Activated CD4-positive, CD25-positive, alpha-beta regulatory T cell treated with anti-CD3 and anti-CD28 coated beads, Interleukin-2, amount 50 U/mL, for 72 hours (primary cell): ENCODE measurements around the gene UBE2S.
"Not testable (repeated sequence)": the region's sequence is repeated elsewhere in the genome, so short reads cannot be mapped to it uniquely, and the experiment has no call there.

Experiments used
- DNase-seq: peaks from one replicate; pipeline ENCODE4 v3.0.0; 2021

Gene UBE2S

GRCh38 chr19:55407550-55407799, at the start of gene UBE2S:
UBE2S (minus strand) TSS chr19:55407788; CDS start chr19:55407589, 199 bp downstream.
- not testable (repeated sequence) for DNase-seq

- DNase-seq: no peak
Measured at GRCh38 chr19:55456347-55456746, 48.8 kb upstream of the UBE2S start.

- no peak for DNase-seq
Measured at GRCh38 chr19:55455576-55456235, 48.1 kb upstream of the UBE2S start.

GRCh38 chr19:55454787-55455243, 47.2 kb upstream of the UBE2S start:
- no peak for DNase-seq

GRCh38 chr19:55453511-55454260, 46.1 kb upstream of the UBE2S start:
- DNase-seq: no peak

GRCh38 chr19:55452749-55453346, 45.3 kb upstream of the UBE2S start:
- DNase-seq: no peak

- DNase-seq: no peak
Measured at GRCh38 chr19:55451965-55452748, 44.6 kb upstream of the UBE2S start.

GRCh38 chr19:55451163-55451964, 43.8 kb upstream of the UBE2S start:
- DNase-seq: no peak

- no peak for DNase-seq
Measured at GRCh38 chr19:55449469-55449868, 41.9 kb upstream of the UBE2S start.

GRCh38 chr19:55448175-55448490, 40.5 kb upstream of the UBE2S start:
- not testable (repeated sequence) for DNase-seq

GRCh38 chr19:55447421-55448174, 40.0 kb upstream of the UBE2S start:
- no peak for DNase-seq

- no peak for DNase-seq
Measured at GRCh38 chr19:55446060-55446459, 38.5 kb upstream of the UBE2S start.

GRCh38 chr19:55444646-55445045, 37.1 kb upstream of the UBE2S start:
- no peak for DNase-seq

GRCh38 chr19:55443824-55444480, 36.4 kb upstream of the UBE2S start:
- no peak for DNase-seq

- DNase-seq: no peak
Measured at GRCh38 chr19:55443045-55443823, 35.6 kb upstream of the UBE2S start, which contains the start of gene SHISA7. SHISA7 (minus strand) TSS chr19:55443300; CDS start chr19:55442863, 437 bp downstream.

GRCh38 chr19:55442372-55442961, 34.9 kb upstream of the UBE2S start:
- no peak for DNase-seq

GRCh38 chr19:55441692-55442321, 34.2 kb upstream of the UBE2S start:
- no peak for DNase-seq

GRCh38 chr19:55441319-55441691, 33.7 kb upstream of the UBE2S start:
- no peak for DNase-seq

GRCh38 chr19:55440411-55441105, 33.0 kb upstream of the UBE2S start:
- DNase-seq: no peak
